ENCODE measurements around the gene KHDRBS1. TPM values are rescaled to one million over a fixed set of nuclear protein-coding genes. Genes with fewer than 3 reads are reported as not detected.

KHDRBS1 gene
- total and polyA plus RNA-seq, 9 of the 15 experiments (the other 6 are each of a cell fraction or from before 2014, with no cell fraction given): 48.4 to 257 (median 114) TPM

GRCh38 chr1:32071758-32072621 is 58.3 kb downstream of the KHDRBS1 start (continued):
- TF ChIP-seq RHOXF2B (CRISPR knock-in tag; conservative IDR thresholded peaks at IDR 0.05) (no peak), ZZZ3 (IDR thresholded peaks at IDR 0.05) (no peak), GTF3C2 (IDR thresholded peaks at IDR 0.05; ENCODE audit: borderline replicate concordance, extremely low read depth, insufficient read length) (no peak), PHTF2 (CRISPR knock-in tag; IDR thresholded peaks at IDR 0.05) (no peak), MGA (IDR thresholded peaks at IDR 0.05) (no peak), ZNF696 (CRISPR knock-in tag; conservative IDR thresholded peaks at IDR 0.05) (no peak), ZNF592 (IDR thresholded peaks at IDR 0.05) (no peak; the same call in 1 of the 2 replicates)

Measured in K562 (cell line).